Heart left ventricle (tissue), 13 donors: ENCODE measurements around the gene KIF12.

ENCODE experiments used
- CTCF ChIP-seq, 12 donors: fragments of 200-600 bp; sonication (generic) in 4 of 12; IDR thresholded peaks; one replicate each; pipeline versions ENCODE4 v1.5.0 to v1.8.0; 2018 to 2022; ENCODE audit warnings: antibody characterized with exemption in 12 of 12, mild to moderate bottlenecking in 5 of 12
- POLR2A ChIP-seq, 2 donors: fragments of 450-650 bp; IDR thresholded peaks; one replicate each; pipeline ENCODE4 v1.6.1; 2017; ENCODE audit warnings: antibody characterized with exemption in 2 of 2, mild to moderate bottlenecking in 2 of 2, moderate library complexity in 2 of 2
- donor health status: ischemic (EF 13 %, LVEDD 7.1; RV severe dilation, severe dysfunction).
- donor health status: DM: no; HTN: yes; CAD: no.
- donor health status: DM: no; HTN: no; CAD: no.
- donor health status: ischemic (EF 25% LVEDD 6.9; RV normal size, moderate dysfunction).
- donor health status: ischemic (EF 25% LVEDD 5.7; RV mildly dilated, moderate dysfunction).
- donor health status: ischemic (EF 35%, LVEDD 5.7; RV mildly dilated, moderate dysfunction).
- donor health status: nonischemic (EF 11% LVEDD 7.7; RV severe dilation, severe dysfunction).
- donor health status: DM: yes; HTN: yes; CAD: no.
- donor health status: PGD.
- donor health status: ischemic (EF 29% LVEDD 5.4; RV normal size, mild dysfunction).
- donor health status: nonischemic (EF 23%, LVEDD 6.1; RV moderate dilation, normal function).

GRCh38 chr9:114119242-114120191 is 20.4 kb upstream of the KIF12 start:
- no peak for TF ChIP-seq CTCF (IDR thresholded peaks at IDR 0.05)
- TF ChIP-seq POLR2A (IDR thresholded peaks at IDR 0.05), result no peak
